Activated T-helper 17 cell treated with anti-CD3 and anti-CD28 coated beads, Interleukin-2, amount 50 U/mL, for 72 hours (primary cell): ENCODE measurements around the gene SCAF1. TPM values are rescaled to one million over a fixed set of nuclear protein-coding genes. Genes with fewer than 3 reads are reported as not detected.

Source experiments
- total RNA-seq, 2 donors: library from RNA; stranded (reverse); gene quantifications; one replicate each; pipeline ENCODE4 v1.2.3, GENCODE V29; 2022

SCAF1 gene
- total RNA-seq, 2 donors from 2014 or later: 53.8 to 60.5 TPM

Other genes starting within 250 kb of the SCAF1 start
- gene PTH2, start 218.8 kb upstream of the SCAF1 start, total RNA-seq: not detected
- gene GFY, start 216.8 kb upstream of the SCAF1 start, total RNA-seq: not detected
- gene SLC17A7, start 200.7 kb upstream of the SCAF1 start, total RNA-seq: under 1 TPM in 1 of 2 donors, not detected in 1; 0.40 TPM
- gene PIH1D1, start 190.4 kb upstream of the SCAF1 start, total RNA-seq: 100 to 1,000 TPM; 183 to 194 TPM
- gene ALDH16A1, start 189.0 kb upstream of the SCAF1 start, total RNA-seq: 10 to 100 TPM; 15.5 to 39.1 TPM
- 10 to 100 TPM; 77.2 to 92.8 TPM for gene FLT3LG, start 168.0 kb upstream of the SCAF1 start, total RNA-seq
- gene RPL13A, start 154.6 kb upstream of the SCAF1 start, total RNA-seq: 1,000 to 10,000 TPM; 3,905 to 4,763 TPM
- 1,000 to 10,000 TPM; 2,381 to 3,085 TPM for gene RPS11, start 145.8 kb upstream of the SCAF1 start, total RNA-seq
- gene FCGRT, start 129.5 kb upstream of the SCAF1 start, total RNA-seq: 10 to 100 TPM; 11.1 to 15.8 TPM
- gene RCN3, start 114.2 kb upstream of the SCAF1 start, total RNA-seq: 10 to 100 TPM in 1 of 2 donors, 1 to 10 TPM in 1; 1.2 to 11.8 TPM
- gene NOSIP, start 61.7 kb upstream of the SCAF1 start, total RNA-seq: 100 to 1,000 TPM; 101 to 103 TPM
- gene PRRG2, start 60.9 kb upstream of the SCAF1 start, total RNA-seq: 10 to 100 TPM in 1 of 2 donors, 1 to 10 TPM in 1; 3.8 to 12.3 TPM
- 10 to 100 TPM; 27.2 to 27.8 TPM for gene PRR12, start 51.0 kb upstream of the SCAF1 start, total RNA-seq
- 10 to 100 TPM in 1 of 2 donors, 1 to 10 TPM in 1; 7.6 to 14.3 TPM for gene RRAS, start 2.1 kb upstream of the SCAF1 start, total RNA-seq
- 100 to 1,000 TPM; 150 to 218 TPM for gene IRF3, start 23.6 kb downstream of the SCAF1 start, total RNA-seq
- 10 to 100 TPM; 61.1 to 80.5 TPM for gene BCL2L12, start 23.7 kb downstream of the SCAF1 start, total RNA-seq
- gene PRMT1, start 35.1 kb downstream of the SCAF1 start, total RNA-seq: 100 to 1,000 TPM; 183 to 345 TPM
- gene ADM5, start 47.4 kb downstream of the SCAF1 start, total RNA-seq: 1 to 10 TPM; 8.5 to 8.6 TPM
- 1 to 10 TPM in 1 of 2 donors, under 1 TPM in 1; 0.93 to 4.3 TPM for gene CPT1C, start 48.9 kb downstream of the SCAF1 start, total RNA-seq
- gene TSKS, start 121.1 kb downstream of the SCAF1 start, total RNA-seq: under 1 TPM; 0.32 to 0.45 TPM
- gene AP2A1, start 124.8 kb downstream of the SCAF1 start, total RNA-seq: 10 to 100 TPM; 77.5 to 87.0 TPM
- 10 to 100 TPM; 15.5 to 19.1 TPM for gene FUZ, start 171.1 kb downstream of the SCAF1 start, total RNA-seq
- gene MED25, start 176.1 kb downstream of the SCAF1 start, total RNA-seq: 10 to 100 TPM; 55.6 to 56.1 TPM
- 100 to 1,000 TPM in 1 of 2 donors, 10 to 100 TPM in 1; 82.7 to 109 TPM for gene PTOV1, start 208.9 kb downstream of the SCAF1 start, total RNA-seq
- gene PNKP, start 225.4 kb downstream of the SCAF1 start, total RNA-seq: 100 to 1,000 TPM; 100 to 111 TPM
- 10 to 100 TPM; 33.8 to 72.8 TPM for gene AKT1S1, start 235.1 kb downstream of the SCAF1 start, total RNA-seq
- 10 to 100 TPM; 21.4 to 57.4 TPM for gene TBC1D17, start 235.5 kb downstream of the SCAF1 start, total RNA-seq